K562 (cell line): ENCODE results near the gene MRPL54. TPM values are rescaled to one million over a fixed set of nuclear protein-coding genes. Genes with fewer than 3 reads are reported as not detected.

Source experiments
- ATAC-seq: fragments of 200-7000 bp; cut with Tn5 transposase; 3 replicates; pipeline ENCODE4 v1.9.1; 2020; ENCODE audit warnings: moderate library complexity
- BruUV-seq: library from RNA; stranded (reverse); fragments of 400-500 nt; replicated peaks from 2 replicates; lab custom pipeline; 2021; lab: Mats Ljungman, UMichigan
- CTCF ChIA-PET: fragments of 300-600 bp; formaldehyde crosslinking; extraction: SDS; loops from one replicate; lab custom pipeline; 2021; ENCODE audit warnings: low intra/inter-chr PET ratio; lab: Yijun Ruan, JAX
- POLR2A ChIA-PET: fragments of 300-600, 350-650 bp; sonication (Branson Sonifier 250); formaldehyde crosslinking; extraction: SDS; loops from one replicate; lab custom pipeline; 2021; ENCODE audit warnings: antibody characterized with exemption, inconsistent platforms; lab: Yijun Ruan, JAX
- DNase-seq, 4 experiments: peaks; one replicate each; pipeline versions ENCODE4 v3.0.0 to v3.0.0-alpha.2; 2011 to 2018; ENCODE audit warnings: low spot score in 3 of 4, mixed read lengths in 3 of 4; ENCODE audit errors: extremely low read depth in 1 of 4
- FAIRE-seq: peaks from 2 replicates; lab custom pipeline; 2011; peaks lifted over from hg19 to GRCh38; lab: Jason Lieb, UNC
- H2AFZ ChIP-seq: 2 replicates; pipeline ENCODE4 v1.6.0; 2011; ENCODE audit warnings: low read depth, low read length, control low read depth, inconsistent platforms
- H3K27ac ChIP-seq: fragments of 200-600 bp; 3 replicates; pipeline ENCODE4 v1.8.0; 2011; ENCODE audit warnings: low read depth, mild to moderate bottlenecking, control low read depth, inconsistent platforms, low read length, moderate library complexity, mixed read lengths; ENCODE audit errors: extremely low read depth
- H3K27me3 ChIP-seq, 2 experiments: fragments of 300-600 bp in 1 of 2; 2 replicates in 1 of 2; 3 replicates in 1 of 2; pipeline versions ENCODE4 v1.6.0 to v1.8.0; 2011; ENCODE audit warnings: inconsistent platforms in 2 of 2, low read length in 2 of 2, mild to moderate bottlenecking in 1 of 2, mixed read lengths in 1 of 2, moderate library complexity in 1 of 2; ENCODE audit not compliant: control insufficient read depth in 2 of 2, insufficient read depth in 2 of 2
- H3K36me3 ChIP-seq: fragments of 300-600 bp; 3 replicates; pipeline ENCODE4 v1.8.0; 2011; ENCODE audit warnings: mild to moderate bottlenecking, low read length, inconsistent platforms; ENCODE audit not compliant: control insufficient read depth, insufficient read depth
- H3K4me1 ChIP-seq, 2 experiments: fragments of 200-600 bp in 1 of 2; replicated peaks in 1 of 2; 2 replicates in 1 of 2; 3 replicates in 1 of 2; pipeline versions ENCODE4 v1.5.1 to v1.8.0; 2011; ENCODE audit warnings: inconsistent platforms in 2 of 2, low read length in 2 of 2, mild to moderate bottlenecking in 1 of 2, mixed read lengths in 1 of 2, moderate library complexity in 1 of 2; ENCODE audit not compliant: control insufficient read depth in 2 of 2, insufficient read depth in 2 of 2
- H3K4me2 ChIP-seq: 2 replicates; pipeline ENCODE4 v1.6.1; 2011; ENCODE audit warnings: low read length, control low read depth, inconsistent platforms, mixed read lengths; ENCODE audit not compliant: insufficient read depth
- H3K4me3 ChIP-seq: fragments of 200-600 bp; sonication (generic), shearing (Covaris generic); 2 replicates; pipeline ENCODE4 v1.5.1; 2016; ENCODE audit warnings: control low read depth, inconsistent platforms
- H3K79me2 ChIP-seq: fragments of 200-600 bp; 3 replicates; pipeline ENCODE4 v1.8.0; 2011; ENCODE audit warnings: low read length, inconsistent platforms; ENCODE audit not compliant: control insufficient read depth, insufficient read depth
- H3K9ac ChIP-seq, 2 experiments: 2 replicates each; pipeline versions ENCODE4 v1.6.0 to v1.6.1; 2011; ENCODE audit warnings: low read depth in 2 of 2, low read length in 2 of 2, control low read depth in 1 of 2, inconsistent platforms in 1 of 2, mild to moderate bottlenecking in 1 of 2, mixed read lengths in 1 of 2; ENCODE audit not compliant: insufficient read depth in 1 of 2
- H3K9me1 ChIP-seq: one replicate; pipeline ENCODE4 v1.6.0; 2011; ENCODE audit warnings: inconsistent platforms, mild to moderate bottlenecking, low read length, moderate library complexity; ENCODE audit not compliant: control insufficient read depth, insufficient read depth
- H3K9me3 ChIP-seq: replicated peaks from 2 replicates; pipeline ENCODE4 v1.5.1; 2011; ENCODE audit warnings: low read depth, low read length, inconsistent platforms; ENCODE audit not compliant: control insufficient read depth, insufficient read depth
- H4K20me1 ChIP-seq: replicated peaks from 2 replicates; pipeline ENCODE4 v1.6.1; 2011; ENCODE audit warnings: low read length, inconsistent platforms, mixed read lengths; ENCODE audit not compliant: control insufficient read depth, insufficient read depth
- BCOR ChIP-seq: fragments of 450-650 bp; IDR thresholded peaks from 2 replicates; pipeline ENCODE4 v1.6.1; 2016
- CHD1 ChIP-seq: fragments of 200-600 bp; sonication (generic); IDR thresholded peaks from one replicate; pipeline ENCODE4 v1.6.1; 2012; ENCODE audit warnings: mild to moderate bottlenecking, moderate library complexity, low read length, inconsistent platforms
- KDM1A ChIP-seq, 2 experiments: fragments of 450-650 bp; IDR thresholded peaks; 2 replicates each; pipeline ENCODE4 v1.6.1; 2016; ENCODE audit warnings: mild to moderate bottlenecking in 2 of 2
- NCOA6 ChIP-seq: fragments of 450-650 bp; IDR thresholded peaks from 2 replicates; pipeline ENCODE4 v1.6.1; 2017; ENCODE audit warnings: mild to moderate bottlenecking
- NFXL1 ChIP-seq: fragments of 450-650 bp; formaldehyde crosslinking; IDR thresholded peaks from 2 replicates; pipeline ENCODE4 v1.4.0; 2021; ENCODE audit warnings: mild to moderate bottlenecking
- PHF20 ChIP-seq: fragments of 450-650 bp; IDR thresholded peaks from 2 replicates; pipeline ENCODE4 v1.6.1; 2018; ENCODE audit not compliant: partially characterized antibody
- RFX5 ChIP-seq: IDR thresholded peaks from 2 replicates; pipeline ENCODE4 v1.6.1; 2011; ENCODE audit warnings: low read depth, mild to moderate bottlenecking, improper control_type of control experiment, low read length
- ZNF232 ChIP-seq: sonication (generic); formaldehyde crosslinking; IDR thresholded peaks from 2 replicates; pipeline ENCODE4 v1.8.0; 2022; ENCODE audit warnings: mild to moderate bottlenecking, missing genetic modification reagents
- ZNF57 ChIP-seq: fragments of 450-650 bp; formaldehyde crosslinking; IDR thresholded peaks from 2 replicates; pipeline ENCODE4 v1.4.0; 2020; ENCODE audit warnings: mild to moderate bottlenecking, moderate library complexity
- WGBS: fragments of 100-300 bp; shearing (Covaris generic); methylation state at CpG from one replicate; pipeline ENCODE4 v1.1.6; 2016; ENCODE audit warnings: low coverage, mixed read lengths; ENCODE audit not compliant: insufficient coverage; ENCODE audit errors: missing lambda C conversion rate; 5-methylcytosine and 5-hydroxymethylcytosine counted together
- in situ Hi-C: fragments of 300-500 bp; cut with MboI; formaldehyde crosslinking; loops from 4 replicates; pipeline ENCODE4 v1.15.0; 2018; ENCODE audit warnings: inconsistent platforms, mixed read lengths
- intact Hi-C: fragments of 100-400 bp; cut with micrococcal nuclease; formaldehyde crosslinking; loops from 2 replicates; pipeline ENCODE4 v1.14.2; 2022
- polyA plus RNA-seq, 8 experiments: library from polyadenylated mRNA; depleted of rRNA in 4 of 8; stranded (reverse) in 5 of 8; unstranded in 3 of 8; fragments of >200 nt; fragmentation: Nextera tagmentation in 2 of 8; fragmentation: Illumina TruSeq in 1 of 8; extraction: Ambion mirVana in 2 of 8; extraction: Trizol in 1 of 8; gene quantifications; 2 replicates each; pipeline versions ENCODE4 v1.2.1 to v1.2.3, GENCODE V29; 2011 to 2014; ENCODE audit warnings: inconsistent platforms in 1 of 8, missing spikeins in 1 of 8
- total RNA-seq, 7 experiments: library from RNA; depleted of rRNA in 6 of 7; stranded (reverse); fragments of >200 nt in 6 of 7; fragmentation: Illumina TruSeq in 2 of 7; extraction: Trizol in 2 of 7; gene quantifications; 2 replicates each; pipeline versions ENCODE4 v1.2.1 to v1.2.3, GENCODE V29; 2011 to 2021; ENCODE audit warnings: low replicate concordance in 1 of 7
- TF ChIP-seq, protein P1 (sequence below): fragments of 450-650 bp; IDR thresholded peaks from 2 replicates; pipeline ENCODE4 v1.6.1; 2017; ENCODE audit warnings: antibody characterized with exemption, mild to moderate bottlenecking
- TF ChIP-seq, protein P2 (sequence below): sonication (generic); formaldehyde crosslinking; IDR thresholded peaks from 2 replicates; pipeline ENCODE4 v1.8.0; 2022; ENCODE audit warnings: mild to moderate bottlenecking, missing genetic modification reagents
- TF ChIP-seq, protein P3 (sequence below): sonication (generic); formaldehyde crosslinking; IDR thresholded peaks from 2 replicates; pipeline ENCODE4 v1.9.0; 2022; ENCODE audit warnings: mild to moderate bottlenecking, missing genetic modification reagents

Gene MRPL54
- total and polyA plus RNA-seq, 9 of the 15 experiments (the other 6 are each of a cell fraction or from before 2014, with no cell fraction given): 3.5 to 120 (median 56.9) TPM

DNA sequence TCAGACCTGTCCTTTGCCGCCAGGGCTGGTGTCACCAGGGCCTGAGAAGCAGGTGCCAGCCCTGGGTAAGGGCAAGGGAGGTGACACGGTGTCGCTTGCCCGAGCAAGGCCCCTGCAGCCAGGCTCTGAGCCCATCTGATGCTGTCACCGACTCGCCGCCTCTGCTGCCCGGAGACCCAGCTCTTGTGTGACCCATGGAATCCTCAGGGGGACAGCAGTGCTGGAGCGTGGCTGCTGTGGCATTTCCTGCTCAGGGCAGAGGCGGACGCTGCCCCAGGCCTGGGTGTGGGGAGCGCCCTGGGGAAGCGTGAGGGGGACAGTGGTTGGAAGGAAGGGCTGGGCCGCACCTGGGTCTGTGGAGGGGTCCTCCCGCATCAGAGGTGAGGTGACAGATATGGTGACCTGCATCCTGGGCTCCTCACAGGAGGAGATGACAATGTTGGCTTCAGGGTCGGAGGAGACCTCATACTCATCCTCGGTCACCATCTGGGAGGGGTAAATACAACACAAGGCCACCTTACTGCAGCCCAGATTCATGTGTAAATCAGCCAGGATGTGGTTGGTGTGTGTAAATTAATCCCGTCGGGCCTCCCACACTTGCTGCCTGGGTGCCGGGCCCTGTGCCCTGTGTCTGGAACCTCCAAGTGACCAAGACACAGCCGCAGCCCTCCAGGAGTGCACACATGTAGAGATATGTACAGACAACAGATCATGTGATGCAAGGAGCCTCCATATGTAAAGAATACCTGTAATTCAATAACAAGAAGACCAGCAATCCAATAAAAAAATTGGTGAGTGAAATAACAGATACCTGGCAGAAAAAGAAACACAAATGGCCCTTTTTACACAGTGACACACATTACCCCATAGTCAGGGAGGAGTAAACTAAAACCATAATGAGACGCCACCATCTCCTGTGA is 51.3 kb downstream of the MRPL54 start (continued):
- TF ChIP-seq, protein P1, sequence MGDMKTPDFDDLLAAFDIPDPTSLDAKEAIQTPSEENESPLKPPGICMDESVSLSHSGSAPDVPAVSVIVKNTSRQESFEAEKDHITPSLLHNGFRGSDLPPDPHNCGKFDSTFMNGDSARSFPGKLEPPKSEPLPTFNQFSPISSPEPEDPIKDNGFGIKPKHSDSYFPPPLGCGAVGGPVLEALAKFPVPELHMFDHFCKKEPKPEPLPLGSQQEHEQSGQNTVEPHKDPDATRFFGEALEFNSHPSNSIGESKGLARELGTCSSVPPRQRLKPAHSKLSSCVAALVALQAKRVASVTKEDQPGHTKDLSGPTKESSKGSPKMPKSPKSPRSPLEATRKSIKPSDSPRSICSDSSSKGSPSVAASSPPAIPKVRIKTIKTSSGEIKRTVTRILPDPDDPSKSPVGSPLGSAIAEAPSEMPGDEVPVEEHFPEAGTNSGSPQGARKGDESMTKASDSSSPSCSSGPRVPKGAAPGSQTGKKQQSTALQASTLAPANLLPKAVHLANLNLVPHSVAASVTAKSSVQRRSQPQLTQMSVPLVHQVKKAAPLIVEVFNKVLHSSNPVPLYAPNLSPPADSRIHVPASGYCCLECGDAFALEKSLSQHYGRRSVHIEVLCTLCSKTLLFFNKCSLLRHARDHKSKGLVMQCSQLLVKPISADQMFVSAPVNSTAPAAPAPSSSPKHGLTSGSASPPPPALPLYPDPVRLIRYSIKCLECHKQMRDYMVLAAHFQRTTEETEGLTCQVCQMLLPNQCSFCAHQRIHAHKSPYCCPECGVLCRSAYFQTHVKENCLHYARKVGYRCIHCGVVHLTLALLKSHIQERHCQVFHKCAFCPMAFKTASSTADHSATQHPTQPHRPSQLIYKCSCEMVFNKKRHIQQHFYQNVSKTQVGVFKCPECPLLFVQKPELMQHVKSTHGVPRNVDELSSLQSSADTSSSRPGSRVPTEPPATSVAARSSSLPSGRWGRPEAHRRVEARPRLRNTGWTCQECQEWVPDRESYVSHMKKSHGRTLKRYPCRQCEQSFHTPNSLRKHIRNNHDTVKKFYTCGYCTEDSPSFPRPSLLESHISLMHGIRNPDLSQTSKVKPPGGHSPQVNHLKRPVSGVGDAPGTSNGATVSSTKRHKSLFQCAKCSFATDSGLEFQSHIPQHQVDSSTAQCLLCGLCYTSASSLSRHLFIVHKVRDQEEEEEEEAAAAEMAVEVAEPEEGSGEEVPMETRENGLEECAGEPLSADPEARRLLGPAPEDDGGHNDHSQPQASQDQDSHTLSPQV: no peak
- TF ChIP-seq KDM1A (IDR thresholded peaks at IDR 0.05): peak; percentile 28 to 55; a peak in 1 of 4 replicates
- no peak for TF ChIP-seq RFX5

DNA sequence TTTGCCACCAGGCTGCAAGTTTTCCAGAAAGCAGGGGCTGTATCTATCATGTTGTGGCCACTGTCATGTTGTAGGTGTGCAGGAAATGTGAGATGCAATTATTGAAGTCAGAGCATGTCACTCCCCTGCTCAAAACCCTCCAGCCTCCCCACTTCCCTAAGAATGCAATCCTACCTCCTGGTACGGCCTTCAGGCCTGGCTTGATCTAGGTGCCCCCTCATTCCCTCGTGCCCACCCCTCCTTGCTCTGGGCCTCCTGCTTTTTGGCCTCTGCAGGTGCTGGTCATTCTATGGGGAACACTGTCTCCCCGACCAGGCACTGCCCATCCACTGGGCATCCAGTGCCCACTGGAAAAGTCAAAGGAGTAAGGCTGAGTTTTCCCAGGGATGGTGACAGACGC is 52.2 kb downstream of the MRPL54 start:
- POLR2A ChIA-PET: no interaction called here
- Histone ChIP-seq H2AFZ (no peak overlapping the region), H3K9me1 (no peaks in the 10 kb centered on the region), H3K27ac (no peak overlapping the region), H3K4me1 (peaks cover 0 to 51% of the 10 kb centered on the region in 2 experiments), H3K4me2 (no peak overlapping the region), H3K36me3 (no peaks in the 10 kb centered on the region), H3K79me2 (no peaks in the 10 kb centered on the region), H3K9me3 (no peaks in the 10 kb centered on the region), H3K4me3 (no peak overlapping the region), H3K27me3 (no peaks in the 10 kb centered on the region; a peak in 1 of 5 replicates), H3K9ac (no peak overlapping the region; a peak in 1 of 4 replicates), H4K20me1 (no peaks in the 10 kb centered on the region)
- DNase-seq: no peak
- no peak for FAIRE-seq
- 48% methylated on average over 2 of the region's 4 CpGs for WGBS
- CTCF ChIA-PET: no interaction called here
- ATAC-seq: no peak
- intact Hi-C loops (no loop called here), in situ Hi-C loops (no loop called here)
- BruUV-seq: no TSS peak
- TF ChIP-seq ZNF57 (no peak), CHD1 (no peak), BCOR (no peak), ZNF232 (CRISPR knock-in tag) (no peak), PHF20 (no peak), NFXL1 (CRISPR knock-in tag) (no peak), NCOA6 (no peak)
- TF ChIP-seq, protein P2, sequence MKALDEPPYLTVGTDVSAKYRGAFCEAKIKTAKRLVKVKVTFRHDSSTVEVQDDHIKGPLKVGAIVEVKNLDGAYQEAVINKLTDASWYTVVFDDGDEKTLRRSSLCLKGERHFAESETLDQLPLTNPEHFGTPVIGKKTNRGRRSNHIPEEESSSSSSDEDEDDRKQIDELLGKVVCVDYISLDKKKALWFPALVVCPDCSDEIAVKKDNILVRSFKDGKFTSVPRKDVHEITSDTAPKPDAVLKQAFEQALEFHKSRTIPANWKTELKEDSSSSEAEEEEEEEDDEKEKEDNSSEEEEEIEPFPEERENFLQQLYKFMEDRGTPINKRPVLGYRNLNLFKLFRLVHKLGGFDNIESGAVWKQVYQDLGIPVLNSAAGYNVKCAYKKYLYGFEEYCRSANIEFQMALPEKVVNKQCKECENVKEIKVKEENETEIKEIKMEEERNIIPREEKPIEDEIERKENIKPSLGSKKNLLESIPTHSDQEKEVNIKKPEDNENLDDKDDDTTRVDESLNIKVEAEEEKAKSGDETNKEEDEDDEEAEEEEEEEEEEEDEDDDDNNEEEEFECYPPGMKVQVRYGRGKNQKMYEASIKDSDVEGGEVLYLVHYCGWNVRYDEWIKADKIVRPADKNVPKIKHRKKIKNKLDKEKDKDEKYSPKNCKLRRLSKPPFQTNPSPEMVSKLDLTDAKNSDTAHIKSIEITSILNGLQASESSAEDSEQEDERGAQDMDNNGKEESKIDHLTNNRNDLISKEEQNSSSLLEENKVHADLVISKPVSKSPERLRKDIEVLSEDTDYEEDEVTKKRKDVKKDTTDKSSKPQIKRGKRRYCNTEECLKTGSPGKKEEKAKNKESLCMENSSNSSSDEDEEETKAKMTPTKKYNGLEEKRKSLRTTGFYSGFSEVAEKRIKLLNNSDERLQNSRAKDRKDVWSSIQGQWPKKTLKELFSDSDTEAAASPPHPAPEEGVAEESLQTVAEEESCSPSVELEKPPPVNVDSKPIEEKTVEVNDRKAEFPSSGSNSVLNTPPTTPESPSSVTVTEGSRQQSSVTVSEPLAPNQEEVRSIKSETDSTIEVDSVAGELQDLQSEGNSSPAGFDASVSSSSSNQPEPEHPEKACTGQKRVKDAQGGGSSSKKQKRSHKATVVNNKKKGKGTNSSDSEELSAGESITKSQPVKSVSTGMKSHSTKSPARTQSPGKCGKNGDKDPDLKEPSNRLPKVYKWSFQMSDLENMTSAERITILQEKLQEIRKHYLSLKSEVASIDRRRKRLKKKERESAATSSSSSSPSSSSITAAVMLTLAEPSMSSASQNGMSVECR: no peak
- TF ChIP-seq, protein P3, sequence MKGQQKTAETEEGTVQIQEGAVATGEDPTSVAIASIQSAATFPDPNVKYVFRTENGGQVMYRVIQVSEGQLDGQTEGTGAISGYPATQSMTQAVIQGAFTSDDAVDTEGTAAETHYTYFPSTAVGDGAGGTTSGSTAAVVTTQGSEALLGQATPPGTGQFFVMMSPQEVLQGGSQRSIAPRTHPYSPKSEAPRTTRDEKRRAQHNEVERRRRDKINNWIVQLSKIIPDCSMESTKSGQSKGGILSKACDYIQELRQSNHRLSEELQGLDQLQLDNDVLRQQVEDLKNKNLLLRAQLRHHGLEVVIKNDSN (CRISPR knock-in tag): no peak
